ENCODE data around the gene POLR3E.

Gene POLR3E

DNA sequence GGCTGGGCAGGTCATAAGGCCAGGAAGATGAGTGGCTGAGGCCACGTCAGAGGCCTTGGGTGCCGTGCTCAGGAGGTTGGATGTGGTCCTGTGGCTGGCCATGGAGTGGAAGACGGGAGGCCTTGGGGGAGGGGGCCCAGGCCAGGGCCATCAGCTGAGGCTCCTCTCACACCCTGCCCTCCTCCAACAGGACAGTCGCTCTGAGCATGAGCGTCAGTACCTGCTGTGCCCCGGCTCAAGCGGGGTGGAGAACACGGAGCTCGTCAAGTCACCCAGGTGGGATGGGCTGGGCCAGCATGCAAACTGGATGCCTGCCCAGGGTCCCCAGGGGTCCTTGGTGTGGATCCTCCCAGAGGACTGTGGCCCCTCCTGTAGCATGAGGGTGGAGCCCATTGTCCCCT is 19.2 kb downstream of the POLR3E start:
- no peak overlapping the region for H3K4me3 ChIP-seq (ENCODE audit: low read length)
- no peak for DNase-seq (ENCODE audit: low read depth)
- TF ChIP-seq, protein P1, sequence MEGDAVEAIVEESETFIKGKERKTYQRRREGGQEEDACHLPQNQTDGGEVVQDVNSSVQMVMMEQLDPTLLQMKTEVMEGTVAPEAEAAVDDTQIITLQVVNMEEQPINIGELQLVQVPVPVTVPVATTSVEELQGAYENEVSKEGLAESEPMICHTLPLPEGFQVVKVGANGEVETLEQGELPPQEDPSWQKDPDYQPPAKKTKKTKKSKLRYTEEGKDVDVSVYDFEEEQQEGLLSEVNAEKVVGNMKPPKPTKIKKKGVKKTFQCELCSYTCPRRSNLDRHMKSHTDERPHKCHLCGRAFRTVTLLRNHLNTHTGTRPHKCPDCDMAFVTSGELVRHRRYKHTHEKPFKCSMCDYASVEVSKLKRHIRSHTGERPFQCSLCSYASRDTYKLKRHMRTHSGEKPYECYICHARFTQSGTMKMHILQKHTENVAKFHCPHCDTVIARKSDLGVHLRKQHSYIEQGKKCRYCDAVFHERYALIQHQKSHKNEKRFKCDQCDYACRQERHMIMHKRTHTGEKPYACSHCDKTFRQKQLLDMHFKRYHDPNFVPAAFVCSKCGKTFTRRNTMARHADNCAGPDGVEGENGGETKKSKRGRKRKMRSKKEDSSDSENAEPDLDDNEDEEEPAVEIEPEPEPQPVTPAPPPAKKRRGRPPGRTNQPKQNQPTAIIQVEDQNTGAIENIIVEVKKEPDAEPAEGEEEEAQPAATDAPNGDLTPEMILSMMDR (conservative IDR thresholded peaks at IDR 0.05; ENCODE audit: low read length): no peak

DNA sequence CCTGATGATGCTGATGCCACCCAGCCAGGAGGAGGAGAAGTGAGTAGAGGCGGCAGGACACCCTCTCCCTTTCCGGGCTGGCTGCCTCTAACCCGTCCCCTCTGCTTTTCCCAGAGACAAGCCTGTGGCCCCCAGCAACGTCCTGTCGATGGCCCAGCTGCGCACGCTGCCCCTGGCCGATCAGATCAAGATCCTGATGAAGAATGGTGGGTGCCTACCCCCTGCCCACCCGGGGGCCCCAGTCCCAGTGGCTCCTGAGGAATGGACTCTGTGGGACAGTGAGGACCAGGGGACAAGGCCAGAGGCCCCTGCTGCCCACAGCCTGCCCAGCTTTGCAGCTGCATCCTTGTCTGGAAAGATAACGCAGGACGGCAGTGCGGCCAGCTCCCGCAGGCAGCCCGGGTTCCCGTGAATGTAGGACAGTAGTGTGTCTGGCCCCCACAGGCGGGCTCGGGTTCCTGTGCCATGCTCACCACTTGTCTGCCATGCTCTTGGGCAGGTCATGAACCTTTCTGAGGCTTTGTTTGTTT is 19.9 kb downstream of the POLR3E start:
- TF ChIP-seq, protein P1 (conservative IDR thresholded peaks at IDR 0.05; ENCODE audit: low read length): no peak
- DNase-seq (ENCODE audit: low read depth): no peak
- no peak overlapping the region for H3K4me3 ChIP-seq (ENCODE audit: low read length)

DNA sequence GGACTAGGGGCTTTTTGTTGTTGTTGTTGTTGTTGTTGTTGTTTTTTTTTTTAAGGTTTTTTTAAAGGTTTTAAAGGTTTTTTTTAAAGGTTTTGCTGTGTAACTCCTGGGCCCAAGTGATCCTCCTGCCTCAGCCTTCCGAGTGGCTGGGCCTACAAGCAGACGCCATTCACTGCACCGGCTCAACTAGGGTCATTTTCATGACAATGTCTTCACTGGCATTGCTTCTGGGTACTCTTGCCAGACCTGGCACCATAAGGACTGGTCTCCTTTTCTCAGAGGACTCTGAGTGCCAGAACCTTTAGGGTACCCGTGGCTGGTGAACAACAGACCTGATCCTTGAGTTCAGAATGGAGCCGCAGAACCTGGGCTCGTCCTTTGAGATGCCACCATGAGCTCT is 20.4 kb downstream of the POLR3E start:
- TF ChIP-seq, protein P1 (conservative IDR thresholded peaks at IDR 0.05; ENCODE audit: low read length): no peak
- no peak overlapping the region for H3K4me3 ChIP-seq (ENCODE audit: low read length)
- DNase-seq (ENCODE audit: low read depth): no peak

DNA sequence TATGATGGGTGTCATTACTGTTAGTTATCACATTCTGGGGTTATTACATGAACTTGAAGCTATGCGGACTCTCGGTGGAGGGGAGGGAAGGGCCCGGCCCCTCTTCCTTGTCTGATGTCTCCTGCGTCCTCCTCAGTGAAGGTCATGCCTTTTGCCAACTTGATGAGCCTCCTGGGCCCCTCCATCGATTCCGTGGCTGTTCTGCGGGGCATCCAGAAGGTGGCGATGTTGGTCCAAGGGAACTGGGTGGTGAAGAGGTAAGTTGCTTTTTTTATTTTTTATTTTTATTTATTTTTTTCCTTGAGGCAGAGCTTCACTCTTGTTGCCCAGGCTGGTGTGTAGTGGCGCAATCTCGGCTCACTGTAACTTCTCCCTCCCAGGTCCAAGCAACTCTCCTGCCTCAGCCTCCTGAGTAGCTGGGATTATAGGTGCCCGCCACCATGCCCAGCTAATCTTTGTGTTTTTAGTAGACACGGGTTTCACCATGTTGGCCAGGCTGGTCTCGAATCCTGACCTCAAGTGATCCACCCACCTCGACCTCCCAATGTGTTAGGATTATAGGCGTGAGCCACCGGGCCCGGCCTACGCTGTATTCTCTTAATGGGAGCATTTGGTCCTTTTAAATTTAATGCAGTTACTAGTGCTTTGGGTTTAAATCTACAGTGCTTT is 21.6 kb downstream of the POLR3E start:
- H3K4me3 ChIP-seq (ENCODE audit: low read length): no peak overlapping the region
- TF ChIP-seq, protein P1 (conservative IDR thresholded peaks at IDR 0.05; ENCODE audit: low read length): peak; percentile 69
- DNase-seq (ENCODE audit: low read depth): peak; percentile 40

DNA sequence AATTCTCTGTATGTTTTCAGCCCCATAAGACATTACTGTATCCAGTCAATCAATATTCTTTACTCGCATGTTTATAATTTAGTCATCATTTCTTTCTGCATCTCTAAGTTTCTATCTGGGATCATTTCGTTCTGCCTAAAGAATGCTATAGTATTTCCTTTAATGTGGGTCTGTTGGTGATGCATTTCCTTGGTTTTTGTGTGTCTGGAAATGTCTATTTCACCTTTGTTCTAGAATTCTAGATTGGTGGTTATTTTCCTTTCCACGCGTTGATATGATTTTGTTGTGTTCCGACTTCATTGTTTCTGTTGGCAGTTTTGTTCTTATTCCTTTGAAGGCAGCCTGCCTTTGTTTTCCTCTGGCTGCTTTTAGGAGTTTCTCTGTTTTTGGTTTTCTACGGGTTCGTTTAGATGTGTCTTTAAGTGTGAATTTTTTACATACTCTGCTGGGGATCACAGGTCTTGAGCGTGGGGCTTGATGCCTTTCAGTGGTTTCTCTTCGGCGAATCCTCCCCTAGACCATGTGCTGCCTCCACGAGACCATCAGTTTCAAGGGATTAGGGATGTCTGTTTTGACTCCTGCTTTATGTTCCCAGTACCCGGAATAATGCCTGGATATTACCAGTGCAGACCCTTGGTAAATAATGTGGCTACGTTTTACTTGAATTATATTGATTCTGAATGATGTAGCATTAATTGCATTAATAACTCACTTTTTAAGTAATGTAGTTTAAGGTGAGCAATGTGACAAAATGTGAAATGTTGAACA is 23.5 kb downstream of the POLR3E start:
- no peak for DNase-seq (ENCODE audit: low read depth)
- TF ChIP-seq, protein P1 (conservative IDR thresholded peaks at IDR 0.05; ENCODE audit: low read length): no peak
- H3K4me3 ChIP-seq (ENCODE audit: low read length): no peak overlapping the region

DNA sequence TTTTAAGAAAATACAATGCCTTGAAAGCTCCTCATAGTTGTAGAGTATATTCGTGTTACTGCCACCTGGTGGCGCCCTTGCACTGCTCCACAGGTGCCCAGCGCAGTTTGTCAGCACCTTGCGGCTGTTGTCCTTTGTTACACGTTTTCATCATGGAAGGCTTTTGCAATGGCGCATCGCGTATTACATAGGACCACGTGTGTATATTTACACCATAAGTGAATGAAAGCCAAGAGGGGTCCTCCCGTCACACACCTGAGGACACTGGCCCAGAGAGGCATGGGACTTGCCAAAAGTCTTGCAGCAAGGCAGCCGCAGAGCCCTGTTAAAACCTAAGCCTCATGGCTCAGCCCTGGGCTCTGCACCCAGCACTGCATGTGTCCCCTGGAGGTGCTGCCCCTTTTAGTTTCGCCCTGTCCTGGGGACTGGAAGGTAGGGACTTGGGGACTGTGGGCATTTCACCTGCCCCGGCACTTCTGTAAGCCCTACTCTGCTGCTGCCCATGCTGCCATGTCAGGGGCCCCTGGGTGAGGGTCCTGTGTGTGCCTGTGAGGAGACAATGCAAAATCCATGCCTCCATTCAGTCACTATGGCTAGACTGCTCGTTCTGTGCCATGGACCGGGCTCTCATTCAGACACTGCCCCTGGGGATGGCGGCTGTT is 24.3 kb downstream of the POLR3E start:
- DNase-seq (ENCODE audit: low read depth): peak; percentile 72
- no peak overlapping the region for H3K4me3 ChIP-seq (ENCODE audit: low read length)

More for the DNA sequence above, 24.3 kb downstream of the POLR3E start:
- TF ChIP-seq, protein P1 (conservative IDR thresholded peaks at IDR 0.05; ENCODE audit: low read length): peak; percentile 93
